BJ (cell line): ENCODE data around the gene GABRB2. TPM values are rescaled to one million over a fixed set of nuclear protein-coding genes. Genes with fewer than 3 reads are reported as not detected.
"Not testable (repeated sequence)": the region's sequence is repeated elsewhere in the genome, so short reads cannot be mapped to it uniquely, and the experiment has no call there.

Experiments
- CTCF ChIA-PET: fragments of 350-600 bp; formaldehyde crosslinking; extraction: SDS; loops from one replicate; lab custom pipeline; 2021; ENCODE audit warnings: antibody characterized with exemption, inconsistent platforms; lab: Yijun Ruan, JAX
- POLR2A ChIA-PET: fragments of 300-600 bp; sonication (Branson Sonifier 250); formaldehyde crosslinking; extraction: SDS; loops from one replicate; lab custom pipeline; 2021; ENCODE audit warnings: antibody characterized with exemption; lab: Charles Lee
- DNase-seq: peaks from one replicate; pipeline ENCODE4 v3.0.0-alpha.2; 2011; ENCODE audit warnings: low read depth
- H3K27me3 ChIP-seq: 2 replicates; pipeline ENCODE4 v1.6.0; 2011; ENCODE audit warnings: low read length; ENCODE audit not compliant: control insufficient read depth, insufficient read depth
- H3K36me3 ChIP-seq: 2 replicates; pipeline ENCODE4 v1.5.1; 2011; ENCODE audit warnings: low read length; ENCODE audit not compliant: control insufficient read depth, insufficient read depth
- H3K4me3 ChIP-seq: 2 replicates; pipeline ENCODE4 v1.5.1; 2011; ENCODE audit warnings: low read depth, mild to moderate bottlenecking, control low read depth, low read length
- CTCF ChIP-seq: IDR thresholded peaks from 2 replicates; pipeline ENCODE4 v1.5.1; 2011; ENCODE audit warnings: low read depth, mild to moderate bottlenecking, control low read depth, inconsistent platforms, low read length, moderate library complexity; ENCODE audit not compliant: insufficient read depth
- polyA plus RNA-seq: library from polyadenylated mRNA; depleted of rRNA; stranded (reverse); fragments of >200 nt; gene quantifications from 2 replicates; pipeline ENCODE4 v1.2.3, GENCODE V29; 2011; rRNA removed

Gene GABRB2
- polyA plus RNA-seq, 1 experiment = not detected

- TF ChIP-seq CTCF = no peak
- Histone ChIP-seq H3K4me3 (no peak overlapping the region), H3K27me3 (no peaks in the 10 kb centered on the region), H3K36me3 (no peaks in the 10 kb centered on the region)
- no peak for DNase-seq
- POLR2A ChIA-PET = no interaction called here
- CTCF ChIA-PET = no interaction called here
Measured at GRCh38 chr5:161258438-161258837, 288.1 kb downstream of the GABRB2 start.

GRCh38 chr5:161256957-161257356 lies 289.6 kb downstream of the GABRB2 start:
- Histone ChIP-seq H3K36me3 (no peaks in the 10 kb centered on the region), H3K27me3 (no peaks in the 10 kb centered on the region), H3K4me3 (no peak overlapping the region)
- TF ChIP-seq CTCF = no peak
- ChIA-PET POLR2A (no interaction called here), CTCF (no interaction called here)
- DNase-seq = no peak

GRCh38 chr5:161252955-161253354 lies 293.6 kb downstream of the GABRB2 start:
- CTCF ChIA-PET, H3K36me3 ChIP-seq, POLR2A ChIA-PET, H3K27me3 ChIP-seq, DNase-seq, H3K4me3 ChIP-seq: not testable (repeated sequence)

GRCh38 chr5:161246749-161247148 lies 299.8 kb downstream of the GABRB2 start:
- no peak for DNase-seq
- ChIA-PET CTCF (no interaction called here), POLR2A (no interaction called here)

GRCh38 chr5:161245846-161246245 lies 300.7 kb downstream of the GABRB2 start:
- CTCF ChIA-PET, H3K36me3 ChIP-seq, H3K4me3 ChIP-seq, H3K27me3 ChIP-seq, DNase-seq, POLR2A ChIA-PET: not testable (repeated sequence)

More at GRCh38 chr5:161246749-161247148, 299.8 kb downstream of the GABRB2 start:
- no peak overlapping the region for H3K4me3 ChIP-seq
- H3K27me3 ChIP-seq = no peaks in the 10 kb centered on the region
- H3K36me3 ChIP-seq = no peaks in the 10 kb centered on the region
- no peak for TF ChIP-seq CTCF

Other genes starting within 250 kb of the GABRB2 start
- not detected in 2 replicates for gene GABRA6, start 139.0 kb upstream of the GABRB2 start, polyA plus RNA-seq